GM21423 (cell line): ENCODE data around the gene CLBA1.
"Not testable (repeated sequence)": the region's sequence is repeated elsewhere in the genome, so short reads cannot be mapped to it uniquely, and the experiment has no call there.

Experiments used
- ATAC-seq: cut with Tn5 transposase; IDR thresholded peaks from one replicate; pipeline ENCODE4 v1.9.1; 2021; ENCODE audit warnings: mild to moderate bottlenecking, moderate library complexity; ENCODE audit not compliant: unreplicated experiment

Gene CLBA1

DNA sequence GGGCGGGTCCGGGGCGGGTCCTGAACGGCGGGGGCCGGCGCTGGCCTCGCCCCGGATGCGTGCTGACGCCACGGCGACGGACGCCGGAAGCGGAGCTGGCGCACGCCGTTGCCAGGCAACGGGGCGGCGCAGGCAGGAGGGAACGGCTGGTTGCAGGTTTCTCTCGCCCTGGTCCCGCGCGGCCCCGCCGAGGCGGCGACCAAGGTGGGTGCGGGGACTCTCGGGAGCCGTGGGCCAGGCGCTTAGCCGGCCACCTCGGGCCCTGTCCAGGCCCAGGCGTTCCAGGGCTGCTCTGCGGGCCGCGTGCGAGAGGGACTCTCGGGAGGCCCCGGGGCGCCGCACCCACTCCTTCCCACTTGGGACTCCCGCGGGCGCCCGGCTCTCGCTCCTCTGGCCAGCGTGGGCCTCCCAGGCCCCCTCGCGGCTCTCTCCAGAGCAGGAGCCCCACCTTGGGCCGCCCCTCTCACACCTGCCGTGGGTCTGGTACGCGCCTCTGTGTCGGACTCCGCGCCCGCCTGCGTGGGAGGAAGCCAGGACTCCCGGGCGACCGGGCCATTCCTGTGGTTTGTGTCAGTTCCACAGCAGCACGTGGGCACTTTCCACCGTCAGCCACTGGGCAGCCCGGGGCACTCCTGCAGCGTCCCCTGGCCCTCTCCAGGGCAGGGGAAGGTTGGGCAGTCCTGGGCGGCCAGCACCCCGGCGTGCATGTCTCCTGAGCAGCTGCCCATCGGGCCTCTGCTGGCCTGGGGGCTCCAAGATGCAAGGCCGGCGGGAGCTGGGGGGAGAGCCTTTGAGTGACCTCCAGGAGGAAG, at the start of gene CLBA1:
Gene CLBA1 (plus strand): TSS at position 114 of the 812 bp plus-strand sequence. CDS start 644 bp downstream, at position 758.
- peak; percentile 94 for ATAC-seq

DNA sequence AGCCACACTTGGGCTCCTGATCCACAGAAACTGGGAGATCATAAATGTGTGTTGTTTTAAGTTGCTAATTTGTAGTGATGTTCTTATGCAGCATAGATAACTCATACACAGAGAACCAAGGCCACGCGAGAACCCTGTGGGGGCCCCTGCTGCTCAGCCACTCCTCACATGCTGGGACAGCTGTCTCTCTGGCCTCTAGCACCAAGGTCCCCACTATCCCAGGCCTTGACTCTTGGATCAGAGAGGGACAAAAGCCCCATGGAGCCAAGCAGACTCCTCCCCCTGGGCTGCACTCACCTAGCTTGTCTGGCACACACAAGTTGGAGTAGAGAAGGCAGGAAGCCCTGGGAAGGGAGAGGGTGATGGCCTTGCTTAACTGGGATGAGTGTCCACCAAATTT, 49.6 kb upstream of the CLBA1 start:
- ATAC-seq, result no peak

DNA sequence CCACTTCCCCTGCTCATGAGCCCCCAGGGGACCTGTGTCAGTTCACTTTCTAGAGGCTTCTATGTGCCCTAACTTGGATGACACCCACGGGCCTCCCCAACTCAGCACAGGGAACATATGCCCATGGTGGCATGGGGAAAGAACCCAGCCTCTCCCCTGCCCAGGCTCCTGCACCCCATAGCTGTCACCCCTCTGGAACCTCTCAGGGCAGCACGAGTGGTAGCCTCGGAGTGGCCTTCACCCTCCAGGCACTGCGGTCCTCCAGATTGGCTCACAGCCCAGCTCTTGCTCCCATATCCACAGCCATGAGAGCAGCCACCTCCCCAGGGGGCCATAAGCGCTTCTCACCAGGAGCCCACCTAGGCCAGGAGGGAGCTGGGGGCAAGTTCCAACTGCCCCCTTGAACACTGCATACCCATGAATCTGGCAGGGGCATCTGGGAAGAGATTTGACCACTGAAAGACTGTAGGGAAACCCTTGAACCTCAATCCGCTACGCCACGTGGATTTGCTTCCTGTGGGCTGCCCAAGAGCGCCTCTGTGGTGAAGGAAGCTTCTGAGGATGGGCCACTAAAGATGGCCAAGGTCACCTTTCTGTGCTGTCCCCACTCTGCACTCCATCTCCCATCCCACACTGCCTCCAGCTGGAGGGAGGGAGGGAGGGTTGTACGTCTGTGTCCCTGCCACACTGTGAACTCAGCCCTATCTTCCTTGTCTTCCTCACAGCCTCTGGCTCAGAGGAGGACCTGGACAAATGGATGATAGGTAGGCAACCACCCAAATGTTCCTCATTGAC, 49.0 kb upstream of the CLBA1 start:
- no peak for ATAC-seq

DNA sequence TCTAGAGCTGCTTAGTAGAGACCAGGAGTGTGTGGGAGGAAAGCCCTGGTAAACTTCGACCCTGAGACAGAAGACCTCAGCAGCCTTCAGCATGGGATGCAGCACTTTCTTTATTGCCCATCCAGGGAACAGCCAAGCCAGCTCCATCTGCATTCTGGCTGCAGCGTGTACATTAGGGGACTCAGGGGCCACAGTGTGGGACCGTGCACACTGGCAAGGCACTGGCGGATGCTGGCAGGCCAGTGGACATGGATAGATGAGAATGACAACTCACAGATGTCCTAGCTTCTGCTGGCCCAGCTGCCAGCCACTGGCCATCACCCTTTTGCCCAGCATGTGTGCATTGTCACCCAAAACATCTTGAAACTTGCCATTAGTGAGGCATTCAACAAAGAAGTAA, 48.4 kb upstream of the CLBA1 start:
- ATAC-seq, result no peak

DNA sequence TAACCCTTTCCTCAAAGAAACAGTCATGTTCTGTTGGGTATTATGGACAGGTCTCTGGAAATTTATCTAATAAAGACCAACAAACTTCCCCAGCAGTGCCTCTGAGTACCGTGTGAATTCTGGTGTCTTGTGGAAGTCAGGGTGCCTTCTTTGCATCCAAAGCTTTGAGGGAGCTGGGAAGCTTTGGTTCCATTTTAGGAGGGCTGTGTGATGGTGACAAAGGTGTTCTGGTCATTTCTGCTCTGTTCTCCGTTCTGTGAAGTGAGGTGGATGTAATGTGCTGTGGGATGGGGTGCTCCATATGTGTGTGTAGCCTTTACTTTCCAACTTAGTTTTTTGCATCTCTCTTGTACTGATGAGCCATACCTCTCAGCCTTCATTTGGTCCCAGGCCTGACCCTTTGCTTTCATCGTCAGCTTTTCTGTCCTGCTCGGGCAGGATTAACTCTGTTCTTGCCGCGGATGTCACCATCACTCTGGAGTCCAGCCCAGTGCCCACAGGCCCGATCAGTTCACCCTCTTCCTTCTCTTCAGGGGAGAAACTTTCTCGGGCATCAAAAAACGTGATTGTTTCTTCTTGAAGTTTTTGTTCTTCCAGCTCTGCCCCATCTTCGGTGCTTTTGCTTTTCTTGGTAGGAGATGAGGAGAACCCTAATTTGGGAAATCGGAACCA, 47.8 kb upstream of the CLBA1 start:
- ATAC-seq, result no peak

DNA sequence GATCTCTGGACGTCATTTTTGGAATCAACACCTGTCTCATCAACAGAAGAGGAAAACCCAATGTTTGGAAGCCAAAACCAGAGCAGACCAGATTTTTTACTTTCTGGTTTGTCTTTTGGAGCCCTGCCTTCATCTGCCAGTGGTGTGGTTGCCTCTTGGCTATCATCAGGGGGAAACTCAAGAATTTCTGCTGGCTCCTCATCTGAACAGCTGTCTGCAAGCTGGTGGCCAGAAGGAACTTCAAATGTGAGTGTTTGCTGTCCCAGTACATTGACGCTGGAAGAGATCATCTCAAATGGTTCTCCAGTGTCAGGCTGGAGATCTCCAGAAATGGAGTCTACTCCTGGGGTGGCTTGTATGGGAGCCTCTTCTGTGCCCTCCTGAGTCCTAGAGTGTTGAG, 47.2 kb upstream of the CLBA1 start:
- no peak for ATAC-seq

DNA sequence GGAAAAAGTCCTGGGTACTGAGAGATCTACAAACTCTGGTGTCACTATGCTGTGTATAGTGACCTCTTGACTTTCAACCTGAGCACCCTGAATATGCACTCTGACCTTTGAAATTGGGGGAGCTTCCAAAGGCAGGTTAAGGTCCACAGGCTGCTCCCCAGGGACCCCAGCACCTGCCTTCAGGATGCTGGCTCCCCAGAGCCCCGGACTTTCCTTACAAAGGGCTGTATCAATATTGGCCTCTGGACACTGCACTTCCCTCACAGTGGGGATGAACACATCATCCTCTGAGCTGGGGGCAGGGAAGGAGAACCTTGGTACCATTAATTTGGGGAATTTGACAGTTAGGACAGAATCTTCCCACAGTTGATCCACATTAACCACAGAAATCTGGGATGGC, 46.6 kb upstream of the CLBA1 start:
- ATAC-seq, result no peak

DNA sequence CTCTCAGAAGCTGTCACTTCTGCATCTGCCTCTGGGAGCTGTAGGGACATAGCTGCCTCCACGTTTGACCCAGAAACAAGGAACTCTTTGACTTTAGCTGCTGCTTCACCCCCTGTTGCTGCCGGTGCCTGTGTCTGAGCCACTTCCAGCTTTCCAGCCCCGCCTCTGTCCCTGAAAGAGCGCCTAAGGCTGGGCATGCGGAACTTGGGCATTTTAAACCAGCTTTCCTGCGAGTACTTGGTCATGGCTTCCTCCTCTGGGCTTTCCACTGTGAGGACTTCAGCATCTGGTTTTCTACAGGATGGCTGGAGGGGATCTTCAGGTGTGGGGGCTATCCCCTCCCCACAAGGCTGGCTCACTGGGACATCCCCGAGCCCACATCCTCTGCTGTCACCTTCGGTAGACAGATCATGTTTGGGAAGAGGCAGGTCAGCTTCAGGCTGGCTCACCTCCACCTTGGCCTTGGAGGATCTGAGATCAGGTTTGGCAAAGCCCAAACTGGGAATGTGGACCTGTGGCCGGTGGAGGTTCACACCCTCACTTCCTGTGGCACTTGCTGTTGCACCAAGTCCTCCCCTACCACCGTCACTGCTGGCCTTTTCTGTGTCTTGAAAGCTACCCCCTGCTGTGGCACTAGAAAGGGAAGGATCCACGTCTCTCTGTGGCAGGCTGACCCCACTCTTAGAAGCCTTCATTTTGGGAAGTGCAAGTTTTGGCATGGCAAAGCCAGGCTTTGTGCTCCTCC, 45.8 kb upstream of the CLBA1 start:
- no peak for ATAC-seq

DNA sequence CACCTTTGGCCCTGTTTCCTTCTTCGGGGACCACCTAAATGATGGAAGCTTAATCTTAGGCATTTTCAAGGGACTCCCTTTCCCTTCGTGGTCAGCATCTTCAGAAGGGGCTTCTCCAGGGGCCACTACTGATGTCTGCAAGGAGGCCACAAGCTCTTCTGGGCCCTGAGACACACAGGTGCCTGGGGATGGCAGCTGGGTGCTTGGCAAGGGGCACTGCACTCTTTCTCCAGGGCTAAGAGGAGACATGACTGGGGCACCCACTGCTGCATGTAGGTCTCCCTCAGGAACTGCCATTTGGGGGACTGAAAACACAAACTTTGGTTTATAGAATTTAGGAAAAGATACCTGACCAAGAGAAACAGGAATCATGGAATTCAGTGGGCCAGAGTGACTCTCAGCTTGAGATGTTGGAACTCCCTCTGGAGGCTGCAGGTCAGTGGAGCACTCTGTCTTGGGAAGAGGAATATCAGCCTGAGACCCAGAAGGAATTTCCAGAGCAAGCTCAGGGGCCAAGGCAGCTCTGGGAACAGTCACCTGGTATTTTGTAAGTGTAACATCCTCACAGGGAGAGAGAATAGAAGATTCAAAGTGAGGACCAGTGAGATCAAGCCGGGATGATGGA, 45.0 kb upstream of the CLBA1 start:
- no peak for ATAC-seq

DNA sequence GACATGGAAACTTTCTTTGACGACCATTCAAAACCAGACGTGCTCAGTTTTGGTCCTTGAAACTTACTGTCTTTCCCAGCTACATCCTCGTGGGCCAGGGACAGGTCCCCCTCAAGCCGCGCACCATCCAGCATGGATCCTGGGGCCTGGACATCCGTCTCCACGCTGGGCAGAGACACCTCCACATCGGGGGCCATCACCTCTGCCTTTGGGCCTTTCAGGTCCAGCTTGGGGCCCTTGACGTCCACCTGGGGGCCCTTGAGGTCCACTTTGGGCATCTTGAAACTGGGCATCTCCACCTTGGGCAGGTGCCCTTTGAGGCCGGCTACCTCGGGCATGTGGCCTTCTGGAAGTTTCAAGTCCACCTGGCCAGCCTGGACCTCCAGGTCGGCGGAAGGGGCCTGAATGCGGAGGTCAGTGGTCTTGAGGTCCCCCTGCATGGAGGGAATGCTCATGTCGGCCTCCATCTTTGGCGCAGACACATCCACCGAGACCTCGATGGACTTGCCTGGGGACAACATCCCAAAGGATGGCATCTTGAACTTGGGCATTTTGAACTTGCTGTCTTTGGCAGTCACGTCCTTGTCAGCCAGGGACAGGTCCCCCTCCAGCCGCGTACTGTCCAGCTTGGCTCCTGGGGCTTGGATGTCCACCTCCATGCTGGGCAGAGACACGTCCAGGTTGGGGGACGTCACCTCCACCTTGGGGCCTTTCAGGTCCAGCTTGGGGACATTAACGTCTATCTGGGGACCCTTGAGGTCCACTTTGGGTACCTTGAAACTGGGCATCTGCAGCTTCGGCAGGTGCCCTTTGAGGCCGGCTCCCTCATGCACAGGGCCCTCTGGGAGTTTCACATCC, 43.9 kb upstream of the CLBA1 start:
- ATAC-seq, result no peak

DNA sequence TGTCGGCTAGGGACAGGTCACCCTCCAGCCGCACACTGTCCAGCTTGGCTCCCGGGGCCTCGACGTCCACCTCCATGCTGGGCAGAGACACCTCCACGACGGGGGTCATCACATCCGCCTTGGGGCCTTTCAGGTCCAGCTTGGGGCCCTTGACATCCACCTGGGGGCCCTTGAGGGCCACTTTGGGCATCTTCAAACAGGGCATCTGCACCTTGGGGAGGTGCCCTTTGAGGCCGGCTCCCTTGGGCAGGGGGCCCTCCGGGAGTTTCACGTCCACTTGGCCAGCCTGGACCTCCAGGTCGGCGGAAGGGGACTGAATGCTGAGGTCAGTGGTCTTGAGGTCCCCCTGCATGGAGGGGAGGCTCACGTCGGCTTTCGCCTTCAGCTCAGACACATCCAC, 43.0 kb upstream of the CLBA1 start:
- no peak for ATAC-seq

DNA sequence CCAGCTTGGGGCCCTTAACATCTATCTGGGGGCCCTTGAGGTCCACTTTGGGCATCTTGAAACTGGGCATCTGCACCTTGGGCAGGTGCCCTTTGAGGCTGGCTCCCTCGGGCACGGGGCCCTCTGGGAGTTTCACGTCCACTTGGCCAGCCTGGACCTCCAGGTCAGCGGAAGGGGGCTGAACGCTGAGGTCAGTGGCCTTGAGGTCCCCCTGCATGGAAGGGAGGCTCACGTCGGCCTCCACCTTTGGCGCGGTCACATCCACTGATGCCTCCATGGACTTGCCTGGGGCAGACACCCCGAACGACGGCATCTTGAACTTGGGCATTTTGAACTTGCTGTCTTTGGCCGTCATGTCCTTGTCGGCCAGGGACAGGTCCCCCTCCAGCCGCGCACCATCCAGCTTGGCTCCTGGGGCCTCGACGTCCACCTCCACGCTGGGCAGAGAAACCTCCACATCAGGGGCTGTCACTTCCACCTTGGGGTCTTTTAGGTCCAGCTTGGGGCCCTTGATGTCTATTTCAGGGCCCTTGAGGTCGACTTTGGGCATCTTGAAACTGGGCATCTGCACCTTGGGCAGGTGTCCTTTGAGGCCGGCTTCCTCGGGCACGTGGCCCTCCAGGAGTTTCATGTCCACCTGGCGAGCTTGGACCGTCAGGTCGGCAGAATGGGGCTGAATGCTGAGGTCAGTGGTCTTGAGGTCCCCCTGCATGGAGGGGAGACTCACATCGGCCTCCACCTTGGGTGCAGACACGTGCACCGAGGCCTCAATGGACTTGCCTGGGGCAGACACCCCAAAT, 42.2 kb upstream of the CLBA1 start:
- ATAC-seq, result not testable (repeated sequence)

DNA sequence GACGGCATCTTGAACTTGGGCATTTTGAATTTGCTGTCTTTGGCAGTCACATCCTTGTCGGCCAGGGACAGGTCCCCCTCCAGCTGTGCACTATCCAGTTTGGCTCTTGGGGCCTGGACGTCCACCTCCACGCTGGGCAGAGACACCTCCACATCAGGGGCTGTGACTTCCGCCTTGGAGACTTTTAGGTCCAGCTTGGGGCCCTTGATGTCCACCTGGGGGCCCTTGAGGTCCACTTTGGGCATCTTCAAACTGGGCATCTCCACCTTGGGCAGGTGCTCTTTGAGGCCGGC, 41.6 kb upstream of the CLBA1 start:
- ATAC-seq, result not testable (repeated sequence)

DNA sequence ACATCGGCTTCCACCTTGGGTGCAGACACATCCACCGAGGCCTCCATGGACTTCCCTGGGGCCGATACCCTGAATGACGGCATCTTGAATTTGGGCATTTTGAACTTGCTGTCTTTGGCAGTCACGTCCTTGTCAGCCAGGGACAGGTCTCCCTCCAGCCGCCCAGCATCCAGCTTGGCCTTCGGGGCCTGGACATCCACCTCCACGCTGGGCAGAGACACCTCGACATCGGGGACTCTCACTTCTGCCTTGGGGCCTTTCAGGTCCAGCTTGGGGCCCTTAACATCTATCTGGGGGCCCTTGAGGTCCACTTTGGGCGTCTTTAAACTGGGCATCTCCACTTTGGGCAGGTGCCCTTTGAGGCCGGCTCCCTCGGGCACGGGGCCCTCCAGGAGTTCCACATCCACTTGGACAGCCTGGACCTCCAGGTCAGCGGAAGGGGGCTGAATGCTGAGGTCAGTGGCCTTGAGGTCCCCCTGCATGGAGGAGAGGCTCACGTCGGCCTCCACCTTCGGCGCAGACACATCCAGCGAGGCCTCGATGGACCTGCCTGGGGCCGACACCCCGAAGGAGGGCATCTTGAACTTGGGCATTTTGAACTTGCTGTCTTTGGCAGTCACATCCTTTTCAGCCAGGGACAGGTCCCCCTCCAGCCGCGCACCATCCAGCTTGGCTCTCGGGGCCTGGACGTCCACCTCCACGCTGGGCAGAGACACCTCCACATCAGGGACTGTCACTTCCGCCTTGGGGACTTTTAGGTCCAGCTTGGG, 41.0 kb upstream of the CLBA1 start:
- not testable (repeated sequence) for ATAC-seq

DNA sequence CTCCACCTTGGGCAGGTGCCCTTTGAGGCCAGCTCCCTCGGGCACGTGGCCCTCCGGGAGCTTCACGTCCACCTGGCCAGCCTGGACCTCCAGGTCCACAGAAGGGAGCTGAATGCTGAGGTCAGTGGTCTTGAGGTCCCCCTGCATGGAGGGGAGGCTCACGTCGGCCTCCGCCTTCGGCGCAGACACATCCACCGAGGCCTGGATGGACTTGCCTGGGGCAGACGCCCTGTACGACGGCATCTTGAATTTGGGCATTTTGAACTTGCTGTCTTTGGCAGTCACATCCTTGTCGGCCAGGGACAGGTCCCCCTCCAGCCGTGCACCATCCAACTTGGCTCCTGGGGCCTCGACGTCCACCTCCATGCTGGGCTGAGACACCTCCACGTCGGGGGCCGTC, 40.3 kb upstream of the CLBA1 start:
- not testable (repeated sequence) for ATAC-seq

DNA sequence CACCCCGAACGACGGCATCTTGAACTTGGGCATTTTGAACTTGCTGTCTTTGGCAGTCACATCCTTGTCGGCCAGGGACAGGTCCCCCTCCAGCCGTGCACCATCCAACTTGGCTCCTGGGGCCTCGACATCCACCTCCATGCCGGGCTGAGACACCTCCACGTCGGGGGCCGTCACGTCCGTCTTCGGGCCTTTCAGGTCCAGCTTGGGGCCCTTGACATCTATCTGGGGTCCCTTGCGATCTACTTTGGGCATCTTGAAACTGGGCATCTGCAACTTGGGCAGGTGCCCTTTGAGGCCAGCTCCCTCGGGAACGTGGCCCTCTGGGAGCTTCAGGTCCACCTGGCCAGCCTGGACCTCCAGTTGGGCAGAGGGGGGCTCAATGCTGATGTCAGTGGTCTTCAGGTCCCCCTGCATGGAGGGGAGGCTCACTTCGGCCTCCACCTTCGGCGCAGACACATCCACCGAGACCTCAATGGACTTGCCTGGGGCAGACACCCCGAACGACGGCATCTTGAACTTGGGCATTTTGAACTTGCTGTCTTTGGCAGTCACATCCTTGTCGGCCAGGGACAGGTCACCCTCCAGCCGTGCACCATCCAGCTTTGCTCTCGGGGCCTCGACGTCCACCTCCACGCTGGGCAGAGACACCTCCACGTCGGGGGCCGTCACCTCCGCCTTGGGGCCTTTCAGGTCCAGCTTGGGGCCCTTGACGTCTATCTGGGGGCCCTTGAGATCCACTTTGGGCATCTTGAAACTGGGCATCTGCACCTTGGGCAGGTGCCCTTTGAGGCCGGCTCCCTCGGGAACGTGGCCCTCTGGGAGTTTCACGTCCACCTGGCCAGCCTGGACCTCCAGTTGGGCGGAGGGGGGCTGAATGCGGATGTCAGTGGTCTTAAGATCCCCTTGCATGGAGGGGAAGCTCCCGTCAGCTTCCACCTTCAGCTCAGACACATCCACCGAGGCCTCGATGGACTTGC, 39.3 kb upstream of the CLBA1 start:
- ATAC-seq, result not testable (repeated sequence)

DNA sequence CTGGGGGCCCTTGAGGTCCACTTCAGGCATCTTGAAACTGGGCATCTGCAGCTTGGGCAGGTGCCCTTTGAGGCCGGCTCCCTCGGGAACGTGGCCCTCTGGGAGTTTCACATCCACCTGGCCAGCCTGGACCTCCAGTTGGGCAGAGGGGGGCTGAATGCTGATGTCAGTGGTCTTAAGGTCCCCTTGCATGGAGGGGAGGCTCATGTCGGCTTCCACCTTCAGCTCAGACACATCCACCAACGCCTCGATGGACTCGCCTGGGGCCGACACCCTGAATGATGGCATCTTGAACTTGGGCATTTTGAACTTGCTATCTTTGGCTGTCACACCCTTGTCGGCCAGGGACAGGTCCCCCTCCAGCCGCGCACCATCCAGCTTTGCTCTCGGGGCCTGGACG, 38.4 kb upstream of the CLBA1 start:
- ATAC-seq, result not testable (repeated sequence)
